ENCODE results near the gene ZNG1C. TPM values are rescaled to one million over a fixed set of nuclear protein-coding genes. Genes with fewer than 3 reads are reported as not detected.
"Not testable (repeated sequence)": the region's sequence is repeated elsewhere in the genome, so short reads cannot be mapped to it uniquely, and the experiment has no call there.

ZNG1C gene
- 10 to 100 TPM in 2 of 4 donors, 1 to 10 TPM in 2; 8.8 to 15.7 (median 10.8) TPM for total RNA-seq
- polyA plus RNA-seq = 8.9 TPM
- long read RNA-seq, donor 1, transcript CBWD3-201 (15 exons, 2,165 nt) = major isoform, 7 of 16 reads
- long read RNA-seq, donor 1, transcript CBWD3-206 (3 exons, 1,736 nt) = minor isoform, 5 of 16 reads
- long read RNA-seq, donor 1, partial matches to known transcripts = 0 of 16 reads
- long read RNA-seq, donor 1, other reads (novel, unspliced or antisense) = 4 of 16 reads
- long read RNA-seq, donor 2, partial matches to known transcripts = 0 of 2 reads
- long read RNA-seq, donor 2, other reads (novel, unspliced or antisense) = 0 of 2 reads
- long read RNA-seq, donor 3, partial matches to known transcripts = 2 of 21 reads
- long read RNA-seq, donor 3, other reads (novel, unspliced or antisense) = 16 of 21 reads
- long read RNA-seq, donor 4, partial matches to known transcripts = 0 of 3 reads
- long read RNA-seq, donor 4, other reads (novel, unspliced or antisense) = 1 of 3 reads

GRCh38 chr9:68241683-68242082 lies at the start of gene ZNG1C:
Gene ZNG1C (plus strand): TSS chr9:68241983. CDS start chr9:68242032, 49 bp downstream.
- H3K27me3 ChIP-seq (ENCODE audit: control insufficient read depth, insufficient read depth); H3K27ac ChIP-seq (ENCODE audit: low read length); ATAC-seq; H3K9me3 ChIP-seq (ENCODE audit: control insufficient read depth, low read length); H3K4me3 ChIP-seq (ENCODE audit: low read length); intact Hi-C loops (cut with DNase I); H3K4me1 ChIP-seq (ENCODE audit: control insufficient read depth, insufficient read depth, low read length); DNase-seq: not testable (repeated sequence)
- WGBS = no CpG with 5 or more reads among the region's 32 CpGs

GRCh38 chr9:68242437-68242836 lies 654 bp downstream of the ZNG1C start:
- H3K9me3 ChIP-seq (ENCODE audit: control insufficient read depth, low read length); ATAC-seq; H3K4me3 ChIP-seq (ENCODE audit: low read length); H3K27me3 ChIP-seq (ENCODE audit: control insufficient read depth, insufficient read depth); intact Hi-C loops (cut with DNase I); H3K27ac ChIP-seq (ENCODE audit: low read length); H3K4me1 ChIP-seq (ENCODE audit: control insufficient read depth, insufficient read depth, low read length); DNase-seq: not testable (repeated sequence)
- WGBS = no CpG with 5 or more reads among the region's 11 CpGs

DNA sequence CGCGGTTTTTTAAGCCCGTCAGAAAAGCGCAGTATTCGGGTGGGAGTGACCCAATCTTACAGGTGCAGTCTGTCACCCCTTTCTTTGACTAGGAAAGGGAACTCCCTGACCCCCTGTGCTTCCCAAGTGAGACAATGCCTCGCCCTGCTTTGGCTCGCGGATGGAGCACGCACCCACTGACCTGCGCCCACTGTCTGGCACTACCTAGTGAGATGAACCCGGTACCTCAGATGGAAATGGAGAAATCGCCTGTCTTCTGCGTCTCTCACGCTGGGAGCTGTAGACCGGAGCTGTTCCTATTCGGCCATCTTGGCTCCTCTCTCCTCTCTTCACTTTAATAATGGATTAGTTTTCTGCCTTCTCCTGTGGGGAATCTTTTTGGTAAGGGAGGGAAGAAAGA lies 39.3 kb downstream of the ZNG1C start:
- H3K4me3 ChIP-seq (ENCODE audit: low read length); H3K27ac ChIP-seq (ENCODE audit: low read length); intact Hi-C loops (cut with DNase I); ATAC-seq; H3K27me3 ChIP-seq (ENCODE audit: control insufficient read depth, insufficient read depth); H3K9me3 ChIP-seq (ENCODE audit: control insufficient read depth, low read length); H3K4me1 ChIP-seq (ENCODE audit: control insufficient read depth, insufficient read depth, low read length): not testable (repeated sequence)
- peak in 1 of 3 donors; percentile 31 for DNase-seq
- WGBS = 99% methylated on average over 10 of the region's 16 CpGs

- DNase-seq; H3K27me3 ChIP-seq (ENCODE audit: control insufficient read depth, insufficient read depth); H3K9me3 ChIP-seq (ENCODE audit: control insufficient read depth, low read length); H3K27ac ChIP-seq (ENCODE audit: low read length); ATAC-seq; intact Hi-C loops (cut with DNase I); H3K4me1 ChIP-seq (ENCODE audit: control insufficient read depth, insufficient read depth, low read length); H3K4me3 ChIP-seq (ENCODE audit: low read length): not testable (repeated sequence)
- WGBS = 25% methylated on average over 3 of the region's 15 CpGs
Measured at GRCh38 chr9:68302567-68302966, 60.8 kb downstream of the ZNG1C start, which contains the start of gene FOXD4L3. Gene FOXD4L3 (plus strand): TSS chr9:68302867. CDS start chr9:68302952, 85 bp downstream.

GRCh38 chr9:68303771-68304170 lies 62.0 kb downstream of the ZNG1C start:
- not testable (repeated sequence) for ATAC-seq

DNA sequence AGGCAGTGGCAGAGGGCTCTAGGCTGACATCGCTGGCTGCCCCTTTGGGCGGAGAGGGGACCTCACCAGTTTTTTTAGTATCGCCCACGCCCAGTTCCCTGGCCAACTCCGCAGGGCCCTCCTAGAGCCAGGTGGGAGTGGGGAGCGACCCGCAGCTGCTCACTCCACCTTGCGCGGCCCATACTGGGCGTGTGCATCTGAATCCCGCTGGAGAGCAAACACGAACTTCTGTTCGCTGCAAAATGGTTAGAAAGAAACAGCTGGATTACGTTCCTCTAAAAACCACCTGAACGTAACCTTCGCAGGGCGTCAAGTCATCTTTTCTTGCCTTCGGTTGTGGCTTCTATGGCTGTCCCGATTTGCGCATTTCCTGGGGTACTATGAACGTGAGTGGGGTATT lies 62.4 kb downstream of the ZNG1C start:
- 11% methylated on average over 7 of the region's 21 CpGs for WGBS
- H3K4me3 ChIP-seq (ENCODE audit: low read length); H3K4me1 ChIP-seq (ENCODE audit: control insufficient read depth, insufficient read depth, low read length); H3K9me3 ChIP-seq (ENCODE audit: control insufficient read depth, low read length); intact Hi-C loops (cut with DNase I); H3K27ac ChIP-seq (ENCODE audit: low read length); H3K27me3 ChIP-seq (ENCODE audit: control insufficient read depth, insufficient read depth); ATAC-seq; DNase-seq: not testable (repeated sequence)

More at GRCh38 chr9:68303771-68304170, 62.0 kb downstream of the ZNG1C start:
- H3K4me3 ChIP-seq (ENCODE audit: low read length); intact Hi-C loops (cut with DNase I); H3K27me3 ChIP-seq (ENCODE audit: control insufficient read depth, insufficient read depth); H3K9me3 ChIP-seq (ENCODE audit: control insufficient read depth, low read length); H3K4me1 ChIP-seq (ENCODE audit: control insufficient read depth, insufficient read depth, low read length); H3K27ac ChIP-seq (ENCODE audit: low read length): not testable (repeated sequence)
- WGBS = 4% methylated on average over 6 of the region's 30 CpGs
- DNase-seq = peak in 1 of 3 donors; percentile 17

GRCh38 chr9:68304777-68305176 lies 63.0 kb downstream of the ZNG1C start:
- H3K27ac ChIP-seq (ENCODE audit: low read length); H3K9me3 ChIP-seq (ENCODE audit: control insufficient read depth, low read length); H3K4me1 ChIP-seq (ENCODE audit: control insufficient read depth, insufficient read depth, low read length); H3K27me3 ChIP-seq (ENCODE audit: control insufficient read depth, insufficient read depth); H3K4me3 ChIP-seq (ENCODE audit: low read length); intact Hi-C loops (cut with DNase I); ATAC-seq; DNase-seq: not testable (repeated sequence)
- WGBS = 12% methylated on average over 2 of the region's 4 CpGs

DNA sequence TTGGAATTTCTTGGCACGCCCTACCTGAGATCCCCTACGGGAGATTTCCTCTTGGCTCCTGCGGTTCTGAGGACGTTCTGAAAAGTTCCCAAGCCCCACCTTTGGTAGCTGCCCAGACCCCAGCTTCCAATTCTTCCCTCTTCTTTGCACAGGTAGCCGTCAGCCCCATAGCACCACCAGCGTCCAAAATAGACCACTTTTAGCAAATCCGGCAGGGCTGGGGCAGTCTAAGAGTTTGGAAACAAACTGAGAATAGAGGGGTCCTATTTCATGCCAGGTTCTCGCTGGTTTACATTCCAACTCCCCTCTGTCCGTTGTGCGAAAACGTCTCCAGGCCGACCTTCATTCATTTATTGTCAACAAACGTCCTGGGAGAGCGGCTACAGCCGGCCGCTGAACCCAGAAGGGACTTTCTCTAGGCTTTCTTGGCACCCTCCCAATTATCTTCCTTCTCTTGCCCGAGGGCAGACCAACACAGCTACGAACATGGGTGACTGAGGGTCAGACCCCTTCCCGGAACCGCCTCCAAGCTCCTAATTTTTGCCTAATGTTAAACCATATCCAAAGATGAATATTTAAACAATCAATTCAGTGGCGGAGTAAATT lies 64.0 kb downstream of the ZNG1C start:
- not testable (repeated sequence) for H3K27ac ChIP-seq (ENCODE audit: low read length)

GRCh38 chr9:68306391-68306964 lies 64.7 kb downstream of the ZNG1C start:
- WGBS = 6% methylated on average over 28 of the region's 37 CpGs
- H3K27ac ChIP-seq (ENCODE audit: low read length); intact Hi-C loops (cut with DNase I); DNase-seq; H3K9me3 ChIP-seq (ENCODE audit: control insufficient read depth, low read length); H3K4me3 ChIP-seq (ENCODE audit: low read length); H3K27me3 ChIP-seq (ENCODE audit: control insufficient read depth, insufficient read depth); H3K4me1 ChIP-seq (ENCODE audit: control insufficient read depth, insufficient read depth, low read length): not testable (repeated sequence)
- ATAC-seq = peak; percentile 59 to 65

More for the DNA sequence above, 64.0 kb downstream of the ZNG1C start:
- H3K27me3 ChIP-seq (ENCODE audit: control insufficient read depth, insufficient read depth); DNase-seq; intact Hi-C loops (cut with DNase I); H3K4me1 ChIP-seq (ENCODE audit: control insufficient read depth, insufficient read depth, low read length); H3K4me3 ChIP-seq (ENCODE audit: low read length); H3K9me3 ChIP-seq (ENCODE audit: control insufficient read depth, low read length): not testable (repeated sequence)
- 33% methylated on average over 8 of the region's 21 CpGs for WGBS
- ATAC-seq = peak; percentile 20 to 21

- H3K27ac ChIP-seq (ENCODE audit: low read length); H3K4me3 ChIP-seq (ENCODE audit: low read length); H3K9me3 ChIP-seq (ENCODE audit: control insufficient read depth, low read length); H3K4me1 ChIP-seq (ENCODE audit: control insufficient read depth, insufficient read depth, low read length); intact Hi-C loops (cut with DNase I); H3K27me3 ChIP-seq (ENCODE audit: control insufficient read depth, insufficient read depth): not testable (repeated sequence)
- ATAC-seq (peak; percentile 58 to 73), DNase-seq (peak in 1 of 3 donors; percentile 25)
- 20% methylated on average over 15 of the region's 35 CpGs for WGBS
Measured at GRCh38 chr9:68307127-68307526, 65.3 kb downstream of the ZNG1C start.

DNA sequence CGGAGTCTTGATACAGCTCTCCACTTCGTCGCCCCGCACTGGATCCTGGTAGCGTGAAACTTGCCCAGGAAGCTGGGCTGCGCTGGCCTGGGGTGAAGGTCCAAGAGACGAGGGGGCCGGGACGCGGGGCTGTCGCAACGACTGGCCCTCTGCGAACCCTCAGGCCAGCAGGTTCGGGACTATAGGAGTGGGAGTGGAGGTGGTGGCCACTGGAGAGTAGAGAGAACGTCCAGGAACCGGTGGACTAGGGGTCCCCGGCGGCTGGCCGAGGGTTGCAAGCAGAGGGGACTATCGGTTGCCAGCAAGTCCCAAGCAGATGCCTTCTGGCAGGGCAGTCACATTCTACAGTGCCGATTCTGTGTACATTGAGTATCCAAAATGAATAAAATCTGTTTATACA lies 65.9 kb downstream of the ZNG1C start:
- H3K4me1 ChIP-seq (ENCODE audit: control insufficient read depth, insufficient read depth, low read length); intact Hi-C loops (cut with DNase I); H3K9me3 ChIP-seq (ENCODE audit: control insufficient read depth, low read length); H3K4me3 ChIP-seq (ENCODE audit: low read length); H3K27ac ChIP-seq (ENCODE audit: low read length); H3K27me3 ChIP-seq (ENCODE audit: control insufficient read depth, insufficient read depth): not testable (repeated sequence)
- ATAC-seq (peak; percentile 39 to 65), DNase-seq (peak in 2 of 3 donors; percentile 27 to 41)
- 17% methylated on average over 17 of the region's 21 CpGs for WGBS
